H1 (cell line): ENCODE measurements around the gene RBM15B. TPM values are rescaled to one million over a fixed set of nuclear protein-coding genes. Genes with fewer than 3 reads are reported as not detected.

Experiments used
- CTCF ChIA-PET: fragments of 300-600 bp; sonication (Branson Sonifier 250); formaldehyde crosslinking; loops from one replicate; lab custom pipeline; 2021; ENCODE audit not compliant: partially characterized antibody; lab: Charles Lee
- POLR2A ChIA-PET: fragments of 300-600 bp; sonication (Branson Sonifier 250); formaldehyde crosslinking; loops from one replicate; lab custom pipeline; 2021; ENCODE audit warnings: inconsistent platforms; ENCODE audit not compliant: partially characterized antibody; lab: Charles Lee
- DNase-seq, 2 experiments: peaks; one replicate each; pipeline versions ENCODE4 v3.0.0 to v3.0.0-alpha.2; 2010 to 2022; ENCODE audit warnings: low spot score in 2 of 2, low read depth in 1 of 2, mixed read lengths in 1 of 2
- FAIRE-seq: peaks from 2 replicates; lab custom pipeline; 2011; peaks lifted over from hg19 to GRCh38; lab: Jason Lieb, UNC
- H2AFZ ChIP-seq: 2 replicates; pipeline ENCODE4 v1.8.1; 2012; ENCODE audit warnings: low read length, inconsistent platforms
- H2AK5ac ChIP-seq: 2 replicates; pipeline ENCODE4 v1.6.1; 2013; ENCODE audit warnings: low read depth, low read length
- H2BK120ac ChIP-seq: replicated peaks from 2 replicates; pipeline ENCODE3; 2013; ENCODE audit warnings: low read depth, low read length, inconsistent platforms
- H2BK12ac ChIP-seq: 2 replicates; pipeline ENCODE4 v1.6.1; 2013; ENCODE audit warnings: low read depth, low read length
- H2BK15ac ChIP-seq: 2 replicates; pipeline ENCODE4 v1.6.1; 2013; ENCODE audit warnings: low read length
- H2BK20ac ChIP-seq: 2 replicates; pipeline ENCODE4 v1.6.1; 2013; ENCODE audit warnings: low read length
- H2BK5ac ChIP-seq: 2 replicates; pipeline ENCODE4 v1.6.1; 2013; ENCODE audit warnings: low read depth, low read length
- H3K14ac ChIP-seq: 2 replicates; pipeline ENCODE4 v1.6.1; 2013; ENCODE audit warnings: inconsistent platforms; ENCODE audit not compliant: insufficient read length
- H3K18ac ChIP-seq: 2 replicates; pipeline ENCODE4 v1.6.1; 2013; ENCODE audit warnings: low read length; ENCODE audit errors: extremely low read depth
- H3K23ac ChIP-seq: 2 replicates; pipeline ENCODE4 v1.6.1; 2013; ENCODE audit warnings: inconsistent platforms; ENCODE audit not compliant: insufficient read length
- H3K23me2 ChIP-seq: 2 replicates; pipeline ENCODE4 v1.6.1; 2013; ENCODE audit warnings: low read depth, low read length
- H3K27ac ChIP-seq: 2 replicates; pipeline ENCODE4 v1.6.1; 2011; ENCODE audit warnings: low read depth, low read length, inconsistent platforms
- H3K27me3 ChIP-seq, 4 experiments: replicated peaks in 1 of 4; 1 replicate in 1 of 4; 2 replicates in 3 of 4; pipeline versions ENCODE4 v1.6.1 to v1.8.1; 2011 to 2013; ENCODE audit warnings: low read length in 3 of 4, mild to moderate bottlenecking in 3 of 4, inconsistent platforms in 2 of 4, mixed read lengths in 2 of 4, moderate library complexity in 1 of 4; ENCODE audit not compliant: control insufficient read depth in 3 of 4, insufficient read depth in 3 of 4; ENCODE audit errors: extremely low read depth in 1 of 4
- H3K36me3 ChIP-seq, 4 experiments: 2 replicates each; pipeline versions ENCODE4 v1.6.1 to v1.8.1; 2011 to 2013; ENCODE audit warnings: mild to moderate bottlenecking in 4 of 4, low read length in 3 of 4, moderate library complexity in 2 of 4, control low read depth in 1 of 4, inconsistent platforms in 1 of 4; ENCODE audit not compliant: insufficient read depth in 4 of 4, control insufficient read depth in 2 of 4
- H3K4ac ChIP-seq: replicated peaks from 2 replicates; pipeline ENCODE3; 2013; ENCODE audit warnings: low read length, low read depth, mixed read lengths, inconsistent platforms; ENCODE audit not compliant: insufficient read length
- H3K4me1 ChIP-seq, 4 experiments: replicated peaks in 1 of 4; 1 replicate in 1 of 4; 2 replicates in 3 of 4; pipeline versions ENCODE4 v1.6.1 to v1.8.1; 2011 to 2013; ENCODE audit warnings: low read length in 3 of 4, inconsistent platforms in 2 of 4, mixed read lengths in 1 of 4; ENCODE audit not compliant: insufficient read depth in 4 of 4, control insufficient read depth in 3 of 4
- H3K4me2 ChIP-seq, 2 experiments: 2 replicates each; pipeline versions ENCODE4 v1.6.1 to v1.8.1; 2011 to 2013; ENCODE audit warnings: low read depth in 2 of 2, low read length in 2 of 2, control low read depth in 1 of 2, inconsistent platforms in 1 of 2, mild to moderate bottlenecking in 1 of 2; ENCODE audit not compliant: insufficient read depth in 1 of 2
- H3K4me3 ChIP-seq, 4 experiments: fragments of 200-600, 300-600 bp in 1 of 4; sonication (generic), shearing (Covaris generic), sonication (Bioruptor Twin) in 1 of 4; 2 replicates each; pipeline versions ENCODE4 v1.5.1 to v1.8.1; 2011 to 2016; ENCODE audit warnings: low read length in 4 of 4, low read depth in 3 of 4, control low read depth in 2 of 4, inconsistent platforms in 2 of 4, mild to moderate bottlenecking in 2 of 4, mixed read lengths in 1 of 4, moderate library complexity in 1 of 4; ENCODE audit not compliant: insufficient read depth in 2 of 4; ENCODE audit errors: extremely low read depth in 1 of 4
- H3K56ac ChIP-seq: replicated peaks from 2 replicates; pipeline ENCODE3; 2013; ENCODE audit warnings: low read depth, mild to moderate bottlenecking, mixed read lengths, low read length, inconsistent platforms; ENCODE audit not compliant: insufficient read length
- H3K79me1 ChIP-seq: 2 replicates; pipeline ENCODE4 v1.6.1; 2013; ENCODE audit warnings: low read depth, low read length, control low read depth
- H3K79me2 ChIP-seq, 2 experiments: 2 replicates each; pipeline versions ENCODE4 v1.6.1 to v1.8.1; 2012 to 2013; ENCODE audit warnings: low read length in 2 of 2, mild to moderate bottlenecking in 2 of 2, inconsistent platforms in 1 of 2; ENCODE audit not compliant: insufficient read depth in 2 of 2, control insufficient read depth in 1 of 2
- H3K9ac ChIP-seq, 4 experiments: replicated peaks in 1 of 4; 1 replicate in 1 of 4; 2 replicates in 3 of 4; pipeline versions ENCODE4 v1.6.1 to v1.8.1; 2011 to 2013; ENCODE audit warnings: low read depth in 3 of 4, low read length in 3 of 4, control low read depth in 2 of 4, mild to moderate bottlenecking in 2 of 4, moderate library complexity in 2 of 4, inconsistent platforms in 1 of 4; ENCODE audit errors: extremely low read depth in 1 of 4
- H3K9me3 ChIP-seq, 2 experiments: 2 replicates each; pipeline versions ENCODE4 v1.6.1 to v1.8.1; 2012 to 2013; ENCODE audit warnings: mild to moderate bottlenecking in 2 of 2, moderate library complexity in 2 of 2, control low read depth in 1 of 2, inconsistent platforms in 1 of 2, low read depth in 1 of 2, low read length in 1 of 2, mixed read lengths in 1 of 2; ENCODE audit not compliant: insufficient read depth in 2 of 2
- H4K20me1 ChIP-seq, 2 experiments: replicated peaks in 1 of 2; 2 replicates each; pipeline versions ENCODE3 to v1.8.1; 2011 to 2013; ENCODE audit warnings: inconsistent platforms in 2 of 2, low read length in 2 of 2, mild to moderate bottlenecking in 1 of 2; ENCODE audit not compliant: insufficient read depth in 2 of 2, control insufficient read depth in 1 of 2
- H4K5ac ChIP-seq: 2 replicates; pipeline ENCODE4 v1.6.1; 2013; ENCODE audit warnings: low read length, low read depth, mixed read lengths, inconsistent platforms; ENCODE audit not compliant: insufficient read length
- H4K8ac ChIP-seq: 2 replicates; pipeline ENCODE4 v1.8.0; 2013; ENCODE audit warnings: mild to moderate bottlenecking, moderate library complexity, low read length, inconsistent platforms; ENCODE audit not compliant: insufficient read depth; ENCODE audit errors: extremely low read depth
- H4K91ac ChIP-seq: replicated peaks from 2 replicates; pipeline ENCODE3; 2013; ENCODE audit warnings: low read length, mixed read lengths, inconsistent platforms; ENCODE audit not compliant: insufficient read length
- EZH2 ChIP-seq: fragments of 200-600 bp; sonication (generic); IDR thresholded peaks from 2 replicates; pipeline ENCODE4 v1.7.1; 2012; ENCODE audit warnings: low read depth, mild to moderate bottlenecking, moderate library complexity, low read length, inconsistent platforms; ENCODE audit not compliant: severe bottlenecking
- JUND ChIP-seq: IDR thresholded peaks from 2 replicates; pipeline ENCODE4 v1.6.1; 2011; ENCODE audit warnings: mild to moderate bottlenecking, improper control_type of control experiment, low read length
- KDM1A ChIP-seq: fragments of 200-600, 300-600 bp; sonication (generic); IDR thresholded peaks from 2 replicates; pipeline ENCODE4 v1.7.1; 2016; ENCODE audit warnings: mild to moderate bottlenecking, low read length, borderline replicate concordance
- NRF1 ChIP-seq: IDR thresholded peaks from 2 replicates; pipeline ENCODE4 v1.6.1; 2011; ENCODE audit warnings: mild to moderate bottlenecking, low read depth, low read length, improper control_type of control experiment
- POLR2A ChIP-seq, 2 experiments: IDR thresholded peaks; 1 replicate in 1 of 2; 2 replicates in 1 of 2; pipeline ENCODE4 v1.6.1; 2011; ENCODE audit warnings: low read depth in 2 of 2, low read length in 2 of 2, mild to moderate bottlenecking in 2 of 2; ENCODE audit errors: control extremely low read depth in 1 of 2
- RAD21 ChIP-seq, 2 experiments: IDR thresholded peaks in 1 of 2; conservative IDR thresholded peaks in 1 of 2; 2 replicates each; pipeline ENCODE4 v1.6.1; 2011; ENCODE audit warnings: low read depth in 2 of 2, low read length in 2 of 2, improper control_type of control experiment in 1 of 2, inconsistent platforms in 1 of 2, mild to moderate bottlenecking in 1 of 2, moderate library complexity in 1 of 2
- RBBP5 ChIP-seq: IDR thresholded peaks from 2 replicates; pipeline ENCODE4 v1.7.1; 2012; ENCODE audit warnings: low read depth, mild to moderate bottlenecking, inconsistent platforms, low read length, moderate library complexity, borderline replicate concordance
- SIRT6 ChIP-seq: IDR thresholded peaks from one replicate; pipeline ENCODE4 v1.7.1; 2012; ENCODE audit warnings: low read length, inconsistent platforms
- WGBS, 2 experiments: shearing (Covaris generic) in 1 of 2; methylation state at CpG; one replicate each; pipeline versions ENCODE4 v1.1.6 to v1.1.7; 2013 to 2015; ENCODE audit warnings: low lambda C conversion rate in 2 of 2, mixed read lengths in 2 of 2, inconsistent platforms in 1 of 2, low coverage in 1 of 2, missing lambda C conversion rate in 1 of 2; ENCODE audit not compliant: insufficient replicate concordance in 2 of 2, insufficient coverage in 1 of 2, insufficient read length in 1 of 2; ENCODE audit errors: extremely low coverage in 1 of 2, missing lambda C conversion rate in 1 of 2; 5-methylcytosine and 5-hydroxymethylcytosine counted together
- polyA plus RNA-seq, 7 experiments: library from polyadenylated mRNA; depleted of rRNA in 3 of 7; stranded (reverse) in 5 of 7; unstranded in 2 of 7; fragments of >200 nt in 5 of 7; fragments of 200-250 nt in 2 of 7; gene quantifications; 1 replicate in 5 of 7; 2 replicates in 1 of 7; 4 replicates in 1 of 7; pipeline versions ENCODE4 v1.2.1 to v1.2.3, GENCODE V29; 2011 to 2013; ENCODE audit warnings: missing spikeins in 2 of 7, mixed read lengths in 2 of 7
- total RNA-seq: library from RNA; stranded (reverse); fragmentation: NEBNext Ultra II Directional; extraction: Animal tissue kit (Norgen Biotek cat#: 25700); gene quantifications from 2 replicates; pipeline ENCODE4 v1.2.1, GENCODE V29; 2021

The RBM15B gene
- total and polyA plus RNA-seq, 2 of the 8 experiments (the other 6 are each of a cell fraction or from before 2014, with no cell fraction given): 22.2 to 59.1 TPM

- Histone ChIP-seq H2BK12ac (no peak overlapping the region), H3K36me3 (peaks cover 0 to 2% (median 0%) of the 10 kb centered on the region in 4 experiments; a peak in 2 of 8 replicates), H3K27me3 (no peaks in the 10 kb centered on the region), H3K27ac (no peak overlapping the region), H3K79me1 (no peaks in the 10 kb centered on the region), H3K79me2 (no peaks in the 10 kb centered on the region), H3K9me3 (no peaks in the 10 kb centered on the region), H4K20me1 (no peaks in the 10 kb centered on the region), H4K8ac (no peak overlapping the region), H3K23me2 (no peaks in the 10 kb centered on the region), H3K4ac (no peak overlapping the region), H2AK5ac (no peak overlapping the region), H3K18ac (no peak overlapping the region), H2BK5ac (no peak overlapping the region), H3K9ac (no peak overlapping the region), H3K14ac (no peak overlapping the region), H4K5ac (no peak overlapping the region), H3K4me3 (no peak overlapping the region), H3K56ac (no peak overlapping the region), H3K23ac (no peak overlapping the region), H3K4me1 (no peaks in the 10 kb centered on the region), H2AFZ (no peak overlapping the region), H2BK120ac (no peak overlapping the region), H2BK15ac (no peak overlapping the region), H2BK20ac (no peak overlapping the region), H4K91ac (no peak overlapping the region), H3K4me2 (no peak overlapping the region)
- 74% methylated on average over 3 of the region's 4 CpGs; no CpG with 5 or more reads in 1 of the 2 experiments for WGBS, 2 experiments
- FAIRE-seq: no peak
- TF ChIP-seq NRF1 (no peak), POLR2A (IDR thresholded peaks at IDR 0.05; ENCODE audit: control extremely low read depth in 1 of 2, low read depth in 2 of 2, low read length in 2 of 2) (no peak), JUND (no peak), EZH2 (no peak), RAD21 (IDR thresholded peaks at IDR 0.05 in 1 of 2, conservative IDR thresholded peaks at IDR 0.05 in 1 of 2; ENCODE audit: low read depth in 2 of 2, low read length in 2 of 2) (no peak), KDM1A (no peak), RBBP5 (no peak), SIRT6 (no peak)
- ChIA-PET CTCF (interaction anchor here (0.5 to 1.8 kb wide), 3 partner anchors 9 to 191 kb away, joined by 3 to 8 read pairs (median 3); no protein-coding TSS in a partner anchor), POLR2A (no interaction called here)
- no peak for DNase-seq
Observed at GRCh38 chr3:51357856-51358255, 33.2 kb upstream of the RBM15B start.
